H9 (cell line): Measurements from ENCODE around the gene RNGTT. TPM values are rescaled to one million over a fixed set of nuclear protein-coding genes. Genes with fewer than 3 reads are reported as not detected.

Experiments used
- DNase-seq: peaks from one replicate; pipeline ENCODE4 v3.0.0-alpha.2; 2017
- H2AFZ ChIP-seq: one replicate; pipeline ENCODE4 v1.6.1; 2013; ENCODE audit warnings: mild to moderate bottlenecking, low read length, control low read depth, moderate library complexity
- H2AK5ac ChIP-seq: 2 replicates; pipeline ENCODE4 v1.6.1; 2013; ENCODE audit warnings: low read length, control low read depth, mixed read lengths; ENCODE audit not compliant: insufficient read length
- H2BK120ac ChIP-seq: one replicate; pipeline ENCODE4 v1.6.1; 2013; ENCODE audit warnings: low read depth, mild to moderate bottlenecking, low read length, control low read depth, inconsistent platforms; ENCODE audit not compliant: poor library complexity, severe bottlenecking
- H2BK12ac ChIP-seq: 2 replicates; pipeline ENCODE4 v1.6.1; 2013; ENCODE audit warnings: low read length, control low read depth, mixed read lengths, low read depth; ENCODE audit not compliant: insufficient read length
- H2BK15ac ChIP-seq: 2 replicates; pipeline ENCODE4 v1.6.1; 2013; ENCODE audit warnings: low read depth, low read length, control low read depth
- H2BK20ac ChIP-seq: one replicate; pipeline ENCODE4 v1.6.1; 2013; ENCODE audit warnings: low read depth, mild to moderate bottlenecking, low read length, control low read depth, inconsistent platforms; ENCODE audit not compliant: poor library complexity, severe bottlenecking
- H2BK5ac ChIP-seq: 2 replicates; pipeline ENCODE4 v1.6.1; 2013; ENCODE audit warnings: low read length, control low read depth, mixed read lengths; ENCODE audit not compliant: insufficient read length
- H3K14ac ChIP-seq: 2 replicates; pipeline ENCODE4 v1.6.1; 2013; ENCODE audit warnings: low read length, control low read depth; ENCODE audit not compliant: insufficient read depth
- H3K18ac ChIP-seq: 2 replicates; pipeline ENCODE4 v1.6.1; 2013; ENCODE audit warnings: low read depth, mild to moderate bottlenecking, mixed read lengths, low read length, control low read depth; ENCODE audit not compliant: insufficient read length
- H3K23ac ChIP-seq: 2 replicates; pipeline ENCODE4 v1.6.1; 2013; ENCODE audit warnings: low read length, control low read depth, mixed read lengths, low read depth; ENCODE audit not compliant: insufficient read length
- H3K23me2 ChIP-seq: 2 replicates; pipeline ENCODE4 v1.6.1; 2013; ENCODE audit warnings: low read depth, mild to moderate bottlenecking, mixed read lengths, low read length, control low read depth; ENCODE audit not compliant: insufficient read length, poor library complexity, severe bottlenecking
- H3K27ac ChIP-seq: 2 replicates; pipeline ENCODE4 v1.5.1; 2013; ENCODE audit warnings: low read length, control low read depth, mixed read lengths, low read depth; ENCODE audit not compliant: insufficient read length
- H3K27me3 ChIP-seq: 2 replicates; pipeline ENCODE4 v1.6.1; 2013; ENCODE audit warnings: low read length, control low read depth, inconsistent platforms; ENCODE audit not compliant: insufficient read depth
- H3K4ac ChIP-seq: 2 replicates; pipeline ENCODE4 v1.6.1; 2013; ENCODE audit warnings: low read depth, mild to moderate bottlenecking, control low read depth, inconsistent platforms, low read length, moderate library complexity
- H3K4me1 ChIP-seq: 2 replicates; pipeline ENCODE4 v1.6.1; 2013; ENCODE audit warnings: low read length, control low read depth, inconsistent platforms; ENCODE audit not compliant: insufficient read depth
- H3K4me2 ChIP-seq: 2 replicates; pipeline ENCODE4 v1.6.1; 2013; ENCODE audit warnings: low read length, control low read depth, mixed read lengths; ENCODE audit not compliant: insufficient read length, insufficient read depth
- H3K56ac ChIP-seq: 2 replicates; pipeline ENCODE4 v1.6.1; 2013; ENCODE audit warnings: low read depth, mild to moderate bottlenecking, mixed read lengths, low read length, control low read depth; ENCODE audit not compliant: insufficient read length
- H3K79me1 ChIP-seq: 2 replicates; pipeline ENCODE4 v1.6.1; 2013; ENCODE audit warnings: low read depth, mild to moderate bottlenecking, moderate library complexity, low read length, control low read depth, inconsistent platforms; ENCODE audit not compliant: insufficient read depth, poor library complexity, severe bottlenecking
- H3K79me2 ChIP-seq: 2 replicates; pipeline ENCODE4 v1.6.1; 2013; ENCODE audit warnings: low read length, control low read depth, inconsistent platforms; ENCODE audit not compliant: insufficient read depth
- H3K9ac ChIP-seq: 2 replicates; pipeline ENCODE4 v1.6.1; 2013; ENCODE audit warnings: low read length, control low read depth, mixed read lengths; ENCODE audit not compliant: insufficient read length; ENCODE audit errors: extremely low read depth
- H3K9me3 ChIP-seq: one replicate; pipeline ENCODE4 v1.6.1; 2013; ENCODE audit warnings: low read depth, low read length, inconsistent platforms; ENCODE audit not compliant: control insufficient read depth
- H3T11ph ChIP-seq: one replicate; pipeline ENCODE4 v1.6.1; 2013; ENCODE audit warnings: mild to moderate bottlenecking, low read length, control low read depth, inconsistent platforms
- H4K20me1 ChIP-seq: one replicate; pipeline ENCODE4 v1.6.1; 2013; ENCODE audit not compliant: control insufficient read depth, insufficient read length, insufficient read depth
- H4K5ac ChIP-seq: 2 replicates; pipeline ENCODE4 v1.6.1; 2013; ENCODE audit warnings: low read depth, mild to moderate bottlenecking, mixed read lengths, low read length, control low read depth; ENCODE audit not compliant: insufficient read length
- H4K8ac ChIP-seq: replicated peaks from 2 replicates; pipeline ENCODE4 v1.6.1; 2013; ENCODE audit warnings: low read length, control low read depth, mixed read lengths, low read depth; ENCODE audit not compliant: insufficient read length
- H4K91ac ChIP-seq: 2 replicates; pipeline ENCODE4 v1.6.1; 2013; ENCODE audit warnings: low read depth, mild to moderate bottlenecking, moderate library complexity, mixed read lengths, low read length, control low read depth; ENCODE audit not compliant: insufficient read length
- H3K27ac Mint-ChIP-seq, 3 experiments: 2 replicates in 2 of 3; 3 replicates in 1 of 3; pipeline ENCODE4 v1.8.0; 2020 to 2021; ENCODE audit warnings: mixed read lengths in 3 of 3, mild to moderate bottlenecking in 1 of 3, moderate library complexity in 1 of 3
- H3K27me3 Mint-ChIP-seq: 2 replicates; pipeline ENCODE4 v1.8.0; 2021; ENCODE audit warnings: low read depth, mild to moderate bottlenecking, moderate library complexity, mixed read lengths
- H3K36me3 Mint-ChIP-seq, 3 experiments: 2 replicates in 2 of 3; 3 replicates in 1 of 3; pipeline ENCODE4 v1.8.0; 2020 to 2021; ENCODE audit warnings: low read depth in 3 of 3, mixed read lengths in 3 of 3; ENCODE audit not compliant: insufficient read depth in 1 of 3
- H3K4me1 Mint-ChIP-seq, 2 experiments: 2 replicates each; pipeline ENCODE4 v1.8.0; 2020; ENCODE audit warnings: mixed read lengths in 2 of 2
- H3K4me3 Mint-ChIP-seq, 2 experiments: 2 replicates in 1 of 2; 3 replicates in 1 of 2; pipeline ENCODE4 v1.8.0; 2020 to 2021; ENCODE audit warnings: mild to moderate bottlenecking in 2 of 2, mixed read lengths in 2 of 2, moderate library complexity in 1 of 2
- H3K9me3 Mint-ChIP-seq, 2 experiments: 2 replicates in 1 of 2; 3 replicates in 1 of 2; pipeline ENCODE4 v1.8.0; 2020; ENCODE audit warnings: mild to moderate bottlenecking in 2 of 2, mixed read lengths in 2 of 2, moderate library complexity in 1 of 2
- WGBS: extraction: QIAGEN DNeasy Blood & Tissue Kit; methylation state at CpG from one replicate; pipeline ENCODE4 v1.1.7; 2013; ENCODE audit warnings: missing lambda C conversion rate, low lambda C conversion rate, mixed read lengths; ENCODE audit not compliant: insufficient read length; ENCODE audit errors: extremely low coverage; 5-methylcytosine and 5-hydroxymethylcytosine counted together
- total RNA-seq: library from RNA; stranded (reverse); gene quantifications from 2 replicates; pipeline ENCODE4 v1.2.1, GENCODE V29; 2021
- TF ChIP-seq, protein P1 (sequence below): fragments of 200-600 bp; sonication (generic); conservative IDR thresholded peaks from 3 replicates; pipeline ENCODE4 v1.8.0; 2021; ENCODE audit warnings: antibody characterized with exemption, mild to moderate bottlenecking

The RNGTT gene
- total RNA-seq, 1 experiment from 2014 or later = 20.5 TPM

DNA sequence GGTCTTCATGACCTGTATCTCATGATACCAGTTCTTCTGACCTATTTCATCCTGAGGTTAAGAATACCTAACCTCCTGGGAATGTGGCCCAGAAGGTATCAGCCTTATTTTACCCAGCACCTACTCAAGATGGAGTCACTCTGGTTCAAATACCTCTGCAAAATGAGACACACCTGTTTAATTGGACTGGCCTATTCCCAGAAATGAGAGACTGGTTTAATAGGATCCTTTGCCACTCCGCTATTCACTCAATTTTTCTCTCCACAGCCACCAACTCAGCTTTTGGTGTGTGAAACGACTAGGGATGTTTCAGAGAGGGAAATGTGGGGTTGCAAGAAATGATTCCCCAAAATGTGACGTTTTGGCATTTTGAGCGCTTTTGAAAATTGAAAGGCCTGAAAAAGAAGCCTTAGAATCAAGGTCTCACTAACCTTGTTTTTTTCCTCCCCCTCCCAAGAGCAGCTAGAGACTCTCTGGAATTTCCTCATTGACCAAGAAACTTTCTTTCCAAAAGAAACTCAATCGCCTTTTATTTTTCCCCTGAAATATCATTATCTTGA lies 45.5 kb upstream of the RNGTT start:
- Histone ChIP-seq H4K20me1 (no peaks in the 10 kb centered on the region), H4K8ac (no peak overlapping the region), H4K5ac (no peak overlapping the region), H3K18ac (no peak overlapping the region), H4K91ac (no peak overlapping the region), H3K79me2 (no peaks in the 10 kb centered on the region), H2BK5ac (no peak overlapping the region), H3K79me1 (no peaks in the 10 kb centered on the region), H3K27ac (no peak overlapping the region), H3K14ac (no peak overlapping the region), H2BK120ac (no peak overlapping the region), H3K4ac (no peak overlapping the region), H2BK12ac (no peak overlapping the region), H3T11ph (no peak overlapping the region), H3K9ac (no peak overlapping the region), H3K4me1 (peaks cover 11% of the 10 kb centered on the region), H3K23me2 (no peaks in the 10 kb centered on the region), H3K27me3 (no peaks in the 10 kb centered on the region), H3K23ac (no peak overlapping the region), H2AK5ac (no peak overlapping the region), H3K4me2 (no peak overlapping the region), H2AFZ (no peak overlapping the region), H3K9me3 (no peaks in the 10 kb centered on the region), H2BK15ac (no peak overlapping the region), H3K56ac (no peak overlapping the region), H2BK20ac (no peak overlapping the region)
- Mint-ChIP-seq H3K27ac (no peak overlapping the region), H3K27me3 (no peaks in the 10 kb centered on the region), H3K4me1 (peaks cover 28 to 34% of the 10 kb centered on the region in 2 experiments), H3K4me3 (no peak overlapping the region), H3K9me3 (no peaks in the 10 kb centered on the region), H3K36me3 (no peaks in the 10 kb centered on the region)
- WGBS = no CpG with 5 or more reads among the region's 5 CpGs
- DNase-seq = no peak
- TF ChIP-seq, protein P1, sequence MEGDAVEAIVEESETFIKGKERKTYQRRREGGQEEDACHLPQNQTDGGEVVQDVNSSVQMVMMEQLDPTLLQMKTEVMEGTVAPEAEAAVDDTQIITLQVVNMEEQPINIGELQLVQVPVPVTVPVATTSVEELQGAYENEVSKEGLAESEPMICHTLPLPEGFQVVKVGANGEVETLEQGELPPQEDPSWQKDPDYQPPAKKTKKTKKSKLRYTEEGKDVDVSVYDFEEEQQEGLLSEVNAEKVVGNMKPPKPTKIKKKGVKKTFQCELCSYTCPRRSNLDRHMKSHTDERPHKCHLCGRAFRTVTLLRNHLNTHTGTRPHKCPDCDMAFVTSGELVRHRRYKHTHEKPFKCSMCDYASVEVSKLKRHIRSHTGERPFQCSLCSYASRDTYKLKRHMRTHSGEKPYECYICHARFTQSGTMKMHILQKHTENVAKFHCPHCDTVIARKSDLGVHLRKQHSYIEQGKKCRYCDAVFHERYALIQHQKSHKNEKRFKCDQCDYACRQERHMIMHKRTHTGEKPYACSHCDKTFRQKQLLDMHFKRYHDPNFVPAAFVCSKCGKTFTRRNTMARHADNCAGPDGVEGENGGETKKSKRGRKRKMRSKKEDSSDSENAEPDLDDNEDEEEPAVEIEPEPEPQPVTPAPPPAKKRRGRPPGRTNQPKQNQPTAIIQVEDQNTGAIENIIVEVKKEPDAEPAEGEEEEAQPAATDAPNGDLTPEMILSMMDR = no peak
